Immature natural killer cell (primary cell): ENCODE data around the gene UNC5A. TPM values are rescaled to one million over a fixed set of nuclear protein-coding genes. Genes with fewer than 3 reads are reported as not detected.

Source experiments
- DNase-seq, 3 donors: peaks; one replicate each; pipeline ENCODE4 v3.0.0; 2022; ENCODE audit warnings: mixed read lengths in 1 of 3
- H3K27ac Mint-ChIP-seq, 6 donors: one replicate each; pipeline ENCODE4 v1.8.0; 2020; ENCODE audit warnings: mixed read lengths in 6 of 6, mild to moderate bottlenecking in 5 of 6, inconsistent platforms in 4 of 6, moderate library complexity in 3 of 6
- H3K27me3 Mint-ChIP-seq, 3 donors: one replicate each; pipeline ENCODE4 v1.8.0; 2020 to 2021; ENCODE audit warnings: low read depth in 3 of 3, mild to moderate bottlenecking in 3 of 3, mixed read lengths in 3 of 3, moderate library complexity in 3 of 3, inconsistent platforms in 1 of 3
- H3K36me3 Mint-ChIP-seq, 3 donors: one replicate each; pipeline ENCODE4 v1.8.0; 2020; ENCODE audit warnings: mixed read lengths in 3 of 3, inconsistent platforms in 2 of 3, mild to moderate bottlenecking in 2 of 3
- H3K4me1 Mint-ChIP-seq, 2 donors: one replicate each; pipeline ENCODE4 v1.8.0; 2020; ENCODE audit warnings: inconsistent platforms in 2 of 2, mild to moderate bottlenecking in 2 of 2, mixed read lengths in 2 of 2, moderate library complexity in 1 of 2
- H3K4me3 Mint-ChIP-seq, 5 donors: one replicate each; pipeline ENCODE4 v1.8.0; 2020; ENCODE audit warnings: mild to moderate bottlenecking in 5 of 5, mixed read lengths in 5 of 5, inconsistent platforms in 3 of 5, moderate library complexity in 3 of 5
- H3K9me3 Mint-ChIP-seq, 6 donors: one replicate each; pipeline ENCODE4 v1.8.0; 2020; ENCODE audit warnings: mild to moderate bottlenecking in 6 of 6, mixed read lengths in 6 of 6, inconsistent platforms in 4 of 6, moderate library complexity in 3 of 6
- polyA plus RNA-seq, 3 donors: library from polyadenylated mRNA; unstranded; fragments of 300-500 nt; fragmentation: Illumina TruSeq; gene quantifications; one replicate each; pipeline ENCODE4 v1.2.3, GENCODE V29; 2021

The UNC5A gene
- polyA plus RNA-seq, 3 donors from 2014 or later = not detected

- peaks cover 7 to 35% (median 17%) of the 10 kb centered on the region in 3 donors for H3K36me3 Mint-ChIP-seq
- H3K4me3 Mint-ChIP-seq = no peak overlapping the region
- peak overlapping the region in 2 of 6 donors; percentile 13 to 42 for H3K27ac Mint-ChIP-seq
- H3K4me1 Mint-ChIP-seq = peaks cover 11 to 18% of the 10 kb centered on the region in 2 donors
- peaks cover 0 to 2% (median 0%) of the 10 kb centered on the region in 6 donors for H3K9me3 Mint-ChIP-seq
- peaks cover 0 to 2% (median 0%) of the 10 kb centered on the region in 3 donors for H3K27me3 Mint-ChIP-seq
- DNase-seq = no peak
Observed at GRCh38 chr5:176900780-176901204, 90.4 kb downstream of the UNC5A start.

- DNase-seq = no peak
Observed at GRCh38 chr5:176901260-176902101, 91.1 kb downstream of the UNC5A start.

GRCh38 chr5:176902102-176902814 is 91.9 kb downstream of the UNC5A start:
- Mint-ChIP-seq H3K9me3 (peaks cover 0 to 2% (median 0%) of the 10 kb centered on the region in 6 donors), H3K4me3 (no peak overlapping the region), H3K4me1 (peaks cover 11 to 18% of the 10 kb centered on the region in 2 donors), H3K36me3 (peaks cover 9 to 48% (median 28%) of the 10 kb centered on the region in 3 donors), H3K27me3 (peaks cover 0 to 2% (median 0%) of the 10 kb centered on the region in 3 donors), H3K27ac (peak overlapping the region in 1 of 6 donors; percentile 77)
- DNase-seq = no peak

More at GRCh38 chr5:176901260-176902101, 91.1 kb downstream of the UNC5A start:
- Mint-ChIP-seq H3K27ac (peak overlapping the region in 2 of 6 donors; percentile 42 to 77), H3K9me3 (peaks cover 0 to 2% (median 0%) of the 10 kb centered on the region in 6 donors), H3K4me1 (peaks cover 11 to 18% of the 10 kb centered on the region in 2 donors), H3K36me3 (peaks cover 9 to 42% (median 20%) of the 10 kb centered on the region in 3 donors), H3K4me3 (no peak overlapping the region), H3K27me3 (peaks cover 0 to 2% (median 0%) of the 10 kb centered on the region in 3 donors)

GRCh38 chr5:176902911-176903664 is 92.7 kb downstream of the UNC5A start:
- Mint-ChIP-seq H3K4me1 (peaks cover 11 to 18% of the 10 kb centered on the region in 2 donors), H3K4me3 (no peak overlapping the region), H3K36me3 (peaks cover 16 to 55% (median 36%) of the 10 kb centered on the region in 3 donors), H3K27ac (no peak overlapping the region), H3K9me3 (peaks cover 0 to 2% (median 0%) of the 10 kb centered on the region in 6 donors), H3K27me3 (peaks cover 0 to 2% (median 0%) of the 10 kb centered on the region in 3 donors)
- DNase-seq = no peak

GRCh38 chr5:176904276-176904675 is 93.9 kb downstream of the UNC5A start:
- Mint-ChIP-seq H3K27me3 (peaks cover 0 to 2% (median 0%) of the 10 kb centered on the region in 3 donors), H3K36me3 (peaks cover 16 to 62% (median 37%) of the 10 kb centered on the region in 3 donors), H3K9me3 (peaks cover 0 to 2% (median 0%) of the 10 kb centered on the region in 6 donors)

GRCh38 chr5:176906126-176906525 is 95.8 kb downstream of the UNC5A start:
- peaks cover 16 to 60% (median 40%) of the 10 kb centered on the region in 3 donors for H3K36me3 Mint-ChIP-seq
- H3K4me3 Mint-ChIP-seq = no peak overlapping the region

More at GRCh38 chr5:176904276-176904675, 93.9 kb downstream of the UNC5A start:
- DNase-seq = no peak
- no peak overlapping the region for H3K27ac Mint-ChIP-seq
- peaks cover 6 to 13% of the 10 kb centered on the region in 2 donors for H3K4me1 Mint-ChIP-seq
- no peak overlapping the region for H3K4me3 Mint-ChIP-seq

GRCh38 chr5:176906796-176907195 is 96.4 kb downstream of the UNC5A start:
- H3K36me3 Mint-ChIP-seq = peaks cover 16 to 61% (median 40%) of the 10 kb centered on the region in 3 donors
- H3K9me3 Mint-ChIP-seq = no peaks in the 10 kb centered on the region
- H3K4me1 Mint-ChIP-seq = no peaks in the 10 kb centered on the region
- peaks cover 0 to 2% (median 0%) of the 10 kb centered on the region in 3 donors for H3K27me3 Mint-ChIP-seq
- H3K27ac Mint-ChIP-seq = no peak overlapping the region
- no peak overlapping the region for H3K4me3 Mint-ChIP-seq
- no peak for DNase-seq

More at GRCh38 chr5:176906126-176906525, 95.8 kb downstream of the UNC5A start:
- Mint-ChIP-seq H3K27me3 (peaks cover 0 to 2% (median 0%) of the 10 kb centered on the region in 3 donors), H3K27ac (peak overlapping the region in 1 of 6 donors; percentile 52), H3K4me1 (peaks cover 0 to 1% of the 10 kb centered on the region in 2 donors), H3K9me3 (no peaks in the 10 kb centered on the region)
- no peak for DNase-seq

- no peaks in the 10 kb centered on the region for H3K9me3 Mint-ChIP-seq
- DNase-seq = no peak
- no peaks in the 10 kb centered on the region for H3K4me1 Mint-ChIP-seq
- H3K27ac Mint-ChIP-seq = no peak overlapping the region
- no peak overlapping the region for H3K4me3 Mint-ChIP-seq
- peaks cover 0 to 2% (median 0%) of the 10 kb centered on the region in 3 donors for H3K27me3 Mint-ChIP-seq
- peaks cover 16 to 48% (median 39%) of the 10 kb centered on the region in 3 donors for H3K36me3 Mint-ChIP-seq
Observed at GRCh38 chr5:176908675-176909368, 98.5 kb downstream of the UNC5A start.

- no peak overlapping the region for H3K27ac Mint-ChIP-seq
- H3K4me3 Mint-ChIP-seq = no peak overlapping the region
- peaks cover 0 to 16% of the 10 kb centered on the region in 2 donors for H3K4me1 Mint-ChIP-seq
- no peaks in the 10 kb centered on the region for H3K27me3 Mint-ChIP-seq
- H3K9me3 Mint-ChIP-seq = no peaks in the 10 kb centered on the region
- H3K36me3 Mint-ChIP-seq = peaks cover 11 to 23% (median 14%) of the 10 kb centered on the region in 3 donors
- no peak for DNase-seq
Observed at GRCh38 chr5:176912115-176912514, 101.8 kb downstream of the UNC5A start.

GRCh38 chr5:176915906-176916305 is 105.5 kb downstream of the UNC5A start:
- H3K27ac Mint-ChIP-seq = no peak overlapping the region
- no peaks in the 10 kb centered on the region for H3K27me3 Mint-ChIP-seq
- no peak for DNase-seq
- H3K36me3 Mint-ChIP-seq = peaks cover 5 to 17% (median 10%) of the 10 kb centered on the region in 3 donors
- no peaks in the 10 kb centered on the region for H3K9me3 Mint-ChIP-seq
- H3K4me3 Mint-ChIP-seq = no peak overlapping the region
- H3K4me1 Mint-ChIP-seq = peaks cover 0 to 27% of the 10 kb centered on the region in 2 donors

GRCh38 chr5:176916337-176916736 is 106.0 kb downstream of the UNC5A start:
- no peak for DNase-seq
- no peaks in the 10 kb centered on the region for H3K27me3 Mint-ChIP-seq
- H3K4me1 Mint-ChIP-seq = peaks cover 0 to 27% of the 10 kb centered on the region in 2 donors
- no peak overlapping the region for H3K4me3 Mint-ChIP-seq
- H3K9me3 Mint-ChIP-seq = no peaks in the 10 kb centered on the region
- H3K36me3 Mint-ChIP-seq = peaks cover 5 to 20% (median 10%) of the 10 kb centered on the region in 3 donors
- H3K27ac Mint-ChIP-seq = no peak overlapping the region

- H3K9me3 Mint-ChIP-seq = no peaks in the 10 kb centered on the region
- no peak for DNase-seq
- H3K27ac Mint-ChIP-seq = no peak overlapping the region
- peaks cover 0 to 27% of the 10 kb centered on the region in 2 donors for H3K4me1 Mint-ChIP-seq
- no peak overlapping the region for H3K4me3 Mint-ChIP-seq
- peaks cover 5 to 21% (median 10%) of the 10 kb centered on the region in 3 donors for H3K36me3 Mint-ChIP-seq
- no peaks in the 10 kb centered on the region for H3K27me3 Mint-ChIP-seq
Observed at GRCh38 chr5:176918613-176919012, 108.3 kb downstream of the UNC5A start.
